Measurements from ENCODE around the gene ABCC9.

GRCh38 chr12:21839776-21840175 lies 101.5 kb downstream of the ABCC9 start:
- TF ChIP-seq, protein P1, sequence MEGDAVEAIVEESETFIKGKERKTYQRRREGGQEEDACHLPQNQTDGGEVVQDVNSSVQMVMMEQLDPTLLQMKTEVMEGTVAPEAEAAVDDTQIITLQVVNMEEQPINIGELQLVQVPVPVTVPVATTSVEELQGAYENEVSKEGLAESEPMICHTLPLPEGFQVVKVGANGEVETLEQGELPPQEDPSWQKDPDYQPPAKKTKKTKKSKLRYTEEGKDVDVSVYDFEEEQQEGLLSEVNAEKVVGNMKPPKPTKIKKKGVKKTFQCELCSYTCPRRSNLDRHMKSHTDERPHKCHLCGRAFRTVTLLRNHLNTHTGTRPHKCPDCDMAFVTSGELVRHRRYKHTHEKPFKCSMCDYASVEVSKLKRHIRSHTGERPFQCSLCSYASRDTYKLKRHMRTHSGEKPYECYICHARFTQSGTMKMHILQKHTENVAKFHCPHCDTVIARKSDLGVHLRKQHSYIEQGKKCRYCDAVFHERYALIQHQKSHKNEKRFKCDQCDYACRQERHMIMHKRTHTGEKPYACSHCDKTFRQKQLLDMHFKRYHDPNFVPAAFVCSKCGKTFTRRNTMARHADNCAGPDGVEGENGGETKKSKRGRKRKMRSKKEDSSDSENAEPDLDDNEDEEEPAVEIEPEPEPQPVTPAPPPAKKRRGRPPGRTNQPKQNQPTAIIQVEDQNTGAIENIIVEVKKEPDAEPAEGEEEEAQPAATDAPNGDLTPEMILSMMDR (conservative IDR thresholded peaks at IDR 0.05), result no peak
- no peak for TF ChIP-seq EZH2 (IDR thresholded peaks at IDR 0.05; ENCODE audit: low read depth)
